GM12873 (cell line): ENCODE data around the gene DHX15.

ENCODE experiments used
- CTCF ChIP-seq: IDR thresholded peaks from 2 replicates; pipeline ENCODE4 v1.5.1; 2012; ENCODE audit warnings: low read depth, mild to moderate bottlenecking, moderate library complexity, low read length, control low read depth; ENCODE audit not compliant: insufficient read depth; ENCODE audit errors: missing control alignments

DHX15 gene

GRCh38 chr4:24569662-24570061 is 14.7 kb downstream of the DHX15 start:
- no peak for TF ChIP-seq CTCF

- no peak for TF ChIP-seq CTCF
Measured at GRCh38 chr4:24568425-24568824, 15.9 kb downstream of the DHX15 start.

GRCh38 chr4:24565054-24565453 is 19.3 kb downstream of the DHX15 start:
- no peak for TF ChIP-seq CTCF

- TF ChIP-seq CTCF: no peak
Measured at GRCh38 chr4:24564488-24564887, 19.9 kb downstream of the DHX15 start.

- TF ChIP-seq CTCF: no peak
Measured at GRCh38 chr4:24561438-24562139, 22.8 kb downstream of the DHX15 start.

- TF ChIP-seq CTCF: no peak
Measured at GRCh38 chr4:24560868-24561368, 23.4 kb downstream of the DHX15 start.

GRCh38 chr4:24559889-24560288 is 24.5 kb downstream of the DHX15 start:
- TF ChIP-seq CTCF: no peak
